Measurements from ENCODE around the gene PDLIM1. TPM values are rescaled to one million over a fixed set of nuclear protein-coding genes. Genes with fewer than 3 reads are reported as not detected.

The PDLIM1 gene
- total and polyA plus RNA-seq, 2 of the 13 experiments (the other 11 are each of a cell fraction or from before 2014, with no cell fraction given), result 119 to 123 TPM

GRCh38 chr10:95278061-95278988 lies 12.5 kb downstream of the PDLIM1 start (continued):
- TF ChIP-seq PRDM4 (CRISPR knock-in tag; IDR thresholded peaks at IDR 0.05; ENCODE audit: borderline replicate concordance) (no peak), NFE2 (CRISPR knock-in tag; IDR thresholded peaks at IDR 0.05) (no peak), PHF20 (CRISPR knock-in tag; IDR thresholded peaks at IDR 0.05) (no peak), ZFYVE20 (CRISPR knock-in tag; IDR thresholded peaks at IDR 0.05; ENCODE audit: borderline replicate concordance, low read depth) (no peak), ZNF260 (CRISPR knock-in tag; IDR thresholded peaks at IDR 0.05; ENCODE audit: borderline replicate concordance, low read depth) (no peak), SIX1 (CRISPR knock-in tag; IDR thresholded peaks at IDR 0.05; ENCODE audit: borderline replicate concordance) (peak; percentile 83), ZNF343 (CRISPR knock-in tag; IDR thresholded peaks at IDR 0.05) (no peak), NR3C1 (CRISPR knock-in tag; IDR thresholded peaks at IDR 0.05) (no peak), SP140L (CRISPR knock-in tag; IDR thresholded peaks at IDR 0.05; ENCODE audit: borderline replicate concordance) (no peak), KLF15 (CRISPR knock-in tag; IDR thresholded peaks at IDR 0.05; ENCODE audit: borderline replicate concordance) (no peak), ZNF564 (CRISPR knock-in tag; IDR thresholded peaks at IDR 0.05) (peak; percentile 56; the same call in 1 of the 2 replicates), SAP130 (CRISPR knock-in tag; IDR thresholded peaks at IDR 0.05; ENCODE audit: low read depth) (peak; percentile 86), ZFP37 (CRISPR knock-in tag; IDR thresholded peaks at IDR 0.05; ENCODE audit: borderline replicate concordance) (no peak), ZNF235 (CRISPR knock-in tag; IDR thresholded peaks at IDR 0.05; ENCODE audit: borderline replicate concordance) (no peak), TRAFD1 (CRISPR knock-in tag; IDR thresholded peaks at IDR 0.05; ENCODE audit: borderline replicate concordance) (no peak), ZNF180 (CRISPR knock-in tag; IDR thresholded peaks at IDR 0.05; ENCODE audit: borderline replicate concordance, low read depth) (no peak), ZNF790 (CRISPR knock-in tag; IDR thresholded peaks at IDR 0.05; ENCODE audit: borderline replicate concordance) (no peak), MAFK (conservative IDR thresholded peaks at IDR 0.05 in 1 of 2, IDR thresholded peaks at IDR 0.05 in 1 of 2; ENCODE audit: low read length in 2 of 2) (no peak), ZNF256 (CRISPR knock-in tag; conservative IDR thresholded peaks at IDR 0.05) (no peak), ZNF281 (CRISPR knock-in tag; IDR thresholded peaks at IDR 0.05; ENCODE audit: borderline replicate concordance) (peak; percentile 87)
